ENCODE measurements around the gene AIM2.
"Not testable (repeated sequence)": the region's sequence is repeated elsewhere in the genome, so short reads cannot be mapped to it uniquely, and the experiment has no call there.

Gene AIM2

GRCh38 chr1:159065106-159065505 is 11.5 kb downstream of the AIM2 start:
- H3K36me3 Mint-ChIP-seq, result peaks cover 41% of the 10 kb centered on the region
- H3K27ac Mint-ChIP-seq, result peak overlapping the region; percentile 45
- H3K9me3 Mint-ChIP-seq, result no peaks in the 10 kb centered on the region
- peaks cover 40% of the 10 kb centered on the region for H3K4me1 Mint-ChIP-seq
- DNase-seq (ENCODE audit: low spot score in 2 of 2) (no peak), ATAC-seq (ENCODE audit: low read depth) (no peak)
- H3K27me3 Mint-ChIP-seq, result no peaks in the 10 kb centered on the region
- no peak overlapping the region for H3K4me3 Mint-ChIP-seq

GRCh38 chr1:159058751-159059150 is 17.8 kb downstream of the AIM2 start:
- Mint-ChIP-seq H3K4me3 (no peak overlapping the region), H3K36me3 (peaks cover 60% of the 10 kb centered on the region), H3K4me1 (peaks cover 40% of the 10 kb centered on the region), H3K9me3 (no peaks in the 10 kb centered on the region), H3K27me3 (no peaks in the 10 kb centered on the region), H3K27ac (no peak overlapping the region)
- ATAC-seq (ENCODE audit: low read depth) (no peak), DNase-seq (ENCODE audit: low spot score in 2 of 2) (no peak)

- no peaks in the 10 kb centered on the region for H3K9me3 Mint-ChIP-seq
- H3K4me3 Mint-ChIP-seq, result peak overlapping the region; percentile 4
- no peaks in the 10 kb centered on the region for H3K27me3 Mint-ChIP-seq
- H3K27ac Mint-ChIP-seq, result peak overlapping the region; percentile 83
- no peak for DNase-seq (ENCODE audit: low spot score in 2 of 2)
- H3K4me1 Mint-ChIP-seq, result peaks cover 53% of the 10 kb centered on the region
- no peak for ATAC-seq (ENCODE audit: low read depth)
- H3K36me3 Mint-ChIP-seq, result peaks cover 58% of the 10 kb centered on the region
These were observed 20.4 kb downstream of the AIM2 start for GRCh38 chr1:159056069-159056698.

GRCh38 chr1:159055181-159055641 is 21.4 kb downstream of the AIM2 start:
- peak; percentile 89 for ATAC-seq (ENCODE audit: low read depth)
- peaks cover 57% of the 10 kb centered on the region for H3K4me1 Mint-ChIP-seq
- no peaks in the 10 kb centered on the region for H3K9me3 Mint-ChIP-seq
- H3K36me3 Mint-ChIP-seq, result peaks cover 64% of the 10 kb centered on the region
- no peaks in the 10 kb centered on the region for H3K27me3 Mint-ChIP-seq
- peak overlapping the region; percentile 37 for H3K4me3 Mint-ChIP-seq
- peak in 1 of 2 donors; percentile 26 for DNase-seq (ENCODE audit: low spot score in 2 of 2)
- H3K27ac Mint-ChIP-seq, result peak overlapping the region; percentile 83

- Mint-ChIP-seq H3K27me3 (no peaks in the 10 kb centered on the region), H3K36me3 (peaks cover 65% of the 10 kb centered on the region), H3K9me3 (no peaks in the 10 kb centered on the region), H3K4me1 (peaks cover 57% of the 10 kb centered on the region), H3K27ac (peak overlapping the region; percentile 81), H3K4me3 (no peak overlapping the region)
- DNase-seq (ENCODE audit: low spot score in 2 of 2) (no peak), ATAC-seq (ENCODE audit: low read depth) (no peak)
These were observed 22.1 kb downstream of the AIM2 start for GRCh38 chr1:159054427-159054826.

- no peaks in the 10 kb centered on the region for H3K9me3 Mint-ChIP-seq
- H3K4me1 Mint-ChIP-seq, result peaks cover 51% of the 10 kb centered on the region
- DNase-seq (ENCODE audit: low spot score in 2 of 2), result no peak
- H3K36me3 Mint-ChIP-seq, result peaks cover 52% of the 10 kb centered on the region
- H3K27me3 Mint-ChIP-seq, result no peaks in the 10 kb centered on the region
- H3K4me3 Mint-ChIP-seq, result no peak overlapping the region
- peak overlapping the region; percentile 81 for H3K27ac Mint-ChIP-seq
- ATAC-seq (ENCODE audit: low read depth), result no peak
These were observed 25.1 kb downstream of the AIM2 start for GRCh38 chr1:159051436-159051835.

GRCh38 chr1:159046486-159046885 is 30.1 kb downstream of the AIM2 start:
- H3K9me3 Mint-ChIP-seq; ATAC-seq (ENCODE audit: low read depth); H3K4me3 Mint-ChIP-seq; DNase-seq (ENCODE audit: low spot score in 2 of 2); H3K27me3 Mint-ChIP-seq: not testable (repeated sequence)
- H3K4me1 Mint-ChIP-seq, result peaks cover 25% of the 10 kb centered on the region
- peak overlapping the region; percentile 80 for H3K27ac Mint-ChIP-seq
- peaks cover 34% of the 10 kb centered on the region for H3K36me3 Mint-ChIP-seq

- Mint-ChIP-seq H3K27ac (peak overlapping the region; percentile 95), H3K4me3 (no peak overlapping the region), H3K27me3 (no peaks in the 10 kb centered on the region), H3K9me3 (no peaks in the 10 kb centered on the region), H3K36me3 (peaks cover 35% of the 10 kb centered on the region), H3K4me1 (peaks cover 23% of the 10 kb centered on the region)
- DNase-seq (ENCODE audit: low spot score in 2 of 2), result no peak
- peak; percentile 56 for ATAC-seq (ENCODE audit: low read depth)
These were observed 35.5 kb downstream of the AIM2 start for GRCh38 chr1:159040893-159041724.

- Mint-ChIP-seq H3K4me1 (peaks cover 20% of the 10 kb centered on the region), H3K36me3 (peaks cover 40% of the 10 kb centered on the region), H3K27me3 (no peaks in the 10 kb centered on the region), H3K9me3 (no peaks in the 10 kb centered on the region), H3K27ac (peak overlapping the region; percentile 95), H3K4me3 (no peak overlapping the region)
- DNase-seq (ENCODE audit: low spot score in 2 of 2) (no peak), ATAC-seq (ENCODE audit: low read depth) (no peak)
These were observed 36.4 kb downstream of the AIM2 start for GRCh38 chr1:159040206-159040605.

GRCh38 chr1:159030877-159031447 is 45.6 kb downstream of the AIM2 start:
- Mint-ChIP-seq H3K9me3 (peaks cover 1% of the 10 kb centered on the region), H3K27ac (peak overlapping the region; percentile 79)

GRCh38 chr1:159030311-159030710 is 46.3 kb downstream of the AIM2 start:
- Mint-ChIP-seq H3K36me3 (peaks cover 77% of the 10 kb centered on the region), H3K27me3 (no peaks in the 10 kb centered on the region), H3K4me3 (no peak overlapping the region), H3K27ac (peak overlapping the region; percentile 79), H3K9me3 (peaks cover 1% of the 10 kb centered on the region), H3K4me1 (peaks cover 50% of the 10 kb centered on the region)
- DNase-seq (ENCODE audit: low spot score in 2 of 2) (no peak), ATAC-seq (ENCODE audit: low read depth) (no peak)

More at GRCh38 chr1:159030877-159031447, 45.6 kb downstream of the AIM2 start:
- ATAC-seq (ENCODE audit: low read depth) (no peak), DNase-seq (ENCODE audit: low spot score in 2 of 2) (no peak)
- peaks cover 44% of the 10 kb centered on the region for H3K4me1 Mint-ChIP-seq
- no peaks in the 10 kb centered on the region for H3K27me3 Mint-ChIP-seq
- H3K4me3 Mint-ChIP-seq, result no peak overlapping the region
- peaks cover 76% of the 10 kb centered on the region for H3K36me3 Mint-ChIP-seq

- Mint-ChIP-seq H3K27ac (peak overlapping the region; percentile 79), H3K36me3 (peaks cover 62% of the 10 kb centered on the region), H3K4me1 (peaks cover 56% of the 10 kb centered on the region), H3K4me3 (peak overlapping the region; percentile 71)
- H3K27me3 Mint-ChIP-seq; ATAC-seq (ENCODE audit: low read depth); H3K9me3 Mint-ChIP-seq; DNase-seq (ENCODE audit: low spot score in 2 of 2): not testable (repeated sequence)
These were observed 49.7 kb downstream of the AIM2 start for GRCh38 chr1:159026841-159027240.

GRCh38 chr1:159025043-159025442 is 51.5 kb downstream of the AIM2 start:
- Mint-ChIP-seq H3K27ac (peak overlapping the region; percentile 79), H3K4me1 (peaks cover 55% of the 10 kb centered on the region), H3K9me3 (peaks cover 1% of the 10 kb centered on the region), H3K27me3 (no peaks in the 10 kb centered on the region), H3K4me3 (no peak overlapping the region), H3K36me3 (peaks cover 60% of the 10 kb centered on the region)
- ATAC-seq (ENCODE audit: low read depth), result no peak
- DNase-seq (ENCODE audit: low spot score in 2 of 2), result no peak

GRCh38 chr1:159023723-159024122 is 52.8 kb downstream of the AIM2 start:
- no peak for DNase-seq (ENCODE audit: low spot score in 2 of 2)
- H3K27me3 Mint-ChIP-seq, result no peaks in the 10 kb centered on the region
- H3K36me3 Mint-ChIP-seq, result peaks cover 54% of the 10 kb centered on the region
- H3K9me3 Mint-ChIP-seq, result no peaks in the 10 kb centered on the region
- ATAC-seq (ENCODE audit: low read depth), result no peak
- H3K27ac Mint-ChIP-seq, result peak overlapping the region; percentile 68
- H3K4me3 Mint-ChIP-seq, result no peak overlapping the region
- H3K4me1 Mint-ChIP-seq, result peaks cover 56% of the 10 kb centered on the region

All from memory B cell (primary cell).